ENCODE results near the gene RAB7A. TPM values are rescaled to one million over a fixed set of nuclear protein-coding genes. Genes with fewer than 3 reads are reported as not detected.
"Not testable (repeated sequence)": the region's sequence is repeated elsewhere in the genome, so short reads cannot be mapped to it uniquely, and the experiment has no call there.

Gene RAB7A
- polyA plus RNA-seq, 1 donor, result 140 TPM

GRCh38 chr3:128712848-128713247 is 13.1 kb upstream of the RAB7A start:
- DNase-seq, result no peak

- DNase-seq, result no peak
Observed at GRCh38 chr3:128714887-128715491, 11.0 kb upstream of the RAB7A start.

GRCh38 chr3:128718892-128719291 is 7.1 kb upstream of the RAB7A start:
- not testable (repeated sequence) for DNase-seq

- DNase-seq, result no peak
Observed at GRCh38 chr3:128720891-128721290, 5.1 kb upstream of the RAB7A start.

DNA sequence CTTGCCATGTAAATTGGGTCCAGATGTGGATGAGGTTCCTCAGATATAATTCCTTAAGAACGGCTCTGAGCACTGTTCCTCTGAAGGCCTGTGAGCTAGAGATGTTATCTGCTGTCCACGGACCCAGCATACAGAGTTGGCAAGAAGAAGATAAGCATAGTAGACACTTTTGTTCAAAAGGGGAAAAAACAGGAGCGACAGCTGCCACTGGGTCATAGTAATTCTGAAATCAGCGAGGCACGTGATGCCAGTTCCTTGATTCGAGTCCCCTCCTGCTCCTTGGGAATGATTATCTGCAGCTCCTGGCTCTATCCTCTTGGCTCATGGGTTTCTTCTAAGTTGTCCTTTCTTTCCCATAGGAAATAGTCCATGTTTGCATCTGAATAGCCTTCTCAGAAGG is 2.5 kb upstream of the RAB7A start:
- DNase-seq, result no peak

- DNase-seq, result no peak
Observed at GRCh38 chr3:128725547-128726022, 398 bp upstream of the RAB7A start.

DNA sequence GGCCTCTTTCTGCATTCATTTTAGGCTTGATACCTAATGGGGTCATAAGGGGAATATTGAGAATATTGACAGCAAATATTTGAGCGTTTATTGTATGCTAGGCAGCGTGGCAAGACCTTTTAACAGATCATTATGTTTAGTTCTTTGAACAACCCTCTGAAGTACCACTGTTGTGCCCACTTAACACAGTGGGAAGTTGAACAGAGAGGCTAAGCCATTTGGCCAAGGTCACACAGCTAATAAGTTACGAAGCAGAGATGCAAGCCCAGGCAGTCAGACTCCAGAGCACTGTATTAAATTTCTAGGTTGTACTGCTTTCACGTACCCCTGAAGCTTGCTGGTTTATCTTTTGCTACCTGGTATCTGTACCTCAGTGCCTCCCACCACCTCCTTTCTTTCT is 1.1 kb downstream of the RAB7A start:
- DNase-seq, result no peak

GRCh38 chr3:128727485-128727884 is 1.5 kb downstream of the RAB7A start:
- no peak for DNase-seq

- DNase-seq, result no peak
Observed at GRCh38 chr3:128727996-128728395, 2.0 kb downstream of the RAB7A start.

DNA sequence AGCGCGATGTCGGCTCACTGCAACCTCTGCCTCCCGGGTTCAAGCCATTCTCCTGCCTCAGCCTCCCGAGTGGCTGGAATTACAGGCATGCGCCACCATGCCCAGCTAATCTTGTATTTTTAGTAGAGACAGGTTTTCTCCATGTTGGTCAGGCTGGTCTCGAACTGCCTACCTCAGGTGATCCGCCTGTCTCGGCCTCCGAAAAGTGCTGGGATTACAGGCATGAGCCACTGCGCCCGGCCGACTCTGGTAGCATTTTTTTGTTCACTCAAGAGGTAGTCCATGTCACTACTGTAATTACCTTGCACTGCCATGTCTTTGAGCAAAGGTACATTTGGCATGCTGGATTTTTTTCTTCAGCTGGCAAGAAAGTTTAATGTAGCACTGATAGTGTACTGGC is 2.5 kb downstream of the RAB7A start:
- DNase-seq, result not testable (repeated sequence)

- DNase-seq, result no peak
Observed at GRCh38 chr3:128730471-128730870, 4.5 kb downstream of the RAB7A start.

GRCh38 chr3:128734523-128735189 is 8.7 kb downstream of the RAB7A start:
- no peak for DNase-seq

GRCh38 chr3:128735287-128735686 is 9.3 kb downstream of the RAB7A start:
- DNase-seq, result no peak

DNA sequence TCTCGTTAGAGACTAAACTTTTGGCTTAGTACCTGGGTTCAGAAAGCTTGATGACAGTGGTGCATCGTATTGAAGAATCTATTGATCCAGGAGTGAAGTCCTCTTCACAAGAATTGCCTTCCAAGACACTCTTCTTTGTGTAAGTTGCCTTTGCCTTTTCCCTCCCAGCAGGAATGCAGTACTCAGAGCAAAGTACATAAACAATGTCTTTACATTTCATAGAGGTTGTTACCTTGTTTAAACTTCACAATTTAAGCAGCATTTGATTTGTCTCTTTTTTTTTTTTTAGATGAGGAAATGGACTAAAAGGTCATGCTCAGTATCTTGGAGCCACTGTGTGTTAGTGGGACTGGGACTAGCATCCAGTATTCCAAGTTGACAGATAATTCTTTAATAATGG is 9.9 kb downstream of the RAB7A start:
- no peak for DNase-seq

GRCh38 chr3:128736601-128737000 is 10.6 kb downstream of the RAB7A start:
- no peak for DNase-seq

- DNase-seq, result no peak
Observed at GRCh38 chr3:128740621-128741020, 14.6 kb downstream of the RAB7A start.

DNA sequence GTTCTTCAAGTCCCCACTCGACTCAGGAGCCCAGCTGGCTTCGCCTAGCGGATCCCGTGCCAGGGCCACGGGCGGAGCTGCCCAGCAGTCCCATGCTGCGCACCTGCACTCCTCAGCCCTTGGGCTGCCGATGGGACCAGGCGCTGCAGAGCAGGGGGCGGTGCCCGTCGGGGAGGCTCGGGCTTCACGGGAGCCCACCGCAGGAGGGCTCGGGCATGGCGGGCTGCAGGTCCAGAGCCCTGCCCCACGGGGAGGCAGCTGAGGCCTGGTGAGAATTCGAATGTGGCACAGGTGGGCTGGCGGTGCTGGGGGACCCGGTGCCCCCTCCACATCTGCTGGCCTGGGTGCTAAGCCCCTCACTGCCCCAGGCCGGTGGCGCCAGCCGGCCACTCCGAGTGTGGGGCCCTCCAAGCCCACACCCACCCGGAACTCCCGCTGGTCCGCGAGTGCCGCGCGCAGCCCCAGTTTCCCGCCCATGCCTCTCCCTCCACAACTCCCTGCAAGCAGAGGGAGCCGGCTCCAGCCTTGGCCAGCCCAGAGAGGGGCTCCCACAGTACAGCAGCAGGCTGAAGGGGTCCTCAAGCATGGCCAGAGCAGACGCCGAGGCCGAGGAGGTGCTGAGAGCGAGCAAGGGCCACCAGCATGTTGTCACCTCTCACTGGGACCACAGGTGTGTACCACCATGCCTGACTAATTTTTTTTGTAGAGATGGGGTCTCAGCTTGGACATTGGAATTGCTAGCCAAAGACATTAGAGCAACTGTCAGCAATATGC is 17.0 kb downstream of the RAB7A start:
- no peak for DNase-seq

DNA sequence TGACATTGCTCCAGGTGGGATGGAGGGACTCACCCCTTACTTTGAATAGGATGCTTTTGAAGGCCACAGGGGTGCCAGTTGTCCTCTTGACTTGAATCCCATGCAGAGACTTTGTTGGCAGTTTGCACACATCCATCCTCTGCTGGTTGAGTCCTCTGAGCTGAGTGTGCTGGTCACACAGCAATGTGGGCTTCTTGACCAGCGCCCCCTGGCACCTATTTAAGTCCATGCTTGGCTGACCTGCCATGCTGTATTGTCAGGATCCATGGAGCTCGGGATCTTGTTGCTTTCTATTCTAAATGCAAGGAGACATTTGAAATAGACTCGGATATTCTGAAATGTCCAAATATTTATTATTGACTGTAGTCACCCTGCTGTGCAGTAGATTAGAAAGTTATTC is 19.8 kb downstream of the RAB7A start:
- no peak for DNase-seq

GRCh38 chr3:128746881-128747280 is 20.9 kb downstream of the RAB7A start:
- DNase-seq, result no peak

DNA sequence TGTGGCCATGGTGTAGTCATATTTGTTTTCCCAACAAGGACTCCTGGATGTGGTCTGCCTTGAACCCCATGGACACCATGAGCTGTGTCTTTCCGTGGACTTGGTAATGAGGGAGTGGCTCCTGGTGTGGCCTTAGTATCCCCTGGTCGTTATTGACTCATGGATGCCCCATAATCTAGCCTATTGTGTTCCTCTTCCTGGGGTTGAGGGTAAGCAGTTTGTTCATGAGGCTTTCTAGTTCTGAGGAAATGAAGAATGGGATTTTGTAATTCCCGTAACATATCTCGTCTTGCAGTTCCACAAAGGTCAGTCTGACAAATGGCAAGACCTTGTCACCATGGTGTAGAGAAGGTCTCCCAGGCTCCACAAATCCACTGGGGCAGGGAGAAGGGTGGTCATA is 22.6 kb downstream of the RAB7A start:
- no peak for DNase-seq

DNA sequence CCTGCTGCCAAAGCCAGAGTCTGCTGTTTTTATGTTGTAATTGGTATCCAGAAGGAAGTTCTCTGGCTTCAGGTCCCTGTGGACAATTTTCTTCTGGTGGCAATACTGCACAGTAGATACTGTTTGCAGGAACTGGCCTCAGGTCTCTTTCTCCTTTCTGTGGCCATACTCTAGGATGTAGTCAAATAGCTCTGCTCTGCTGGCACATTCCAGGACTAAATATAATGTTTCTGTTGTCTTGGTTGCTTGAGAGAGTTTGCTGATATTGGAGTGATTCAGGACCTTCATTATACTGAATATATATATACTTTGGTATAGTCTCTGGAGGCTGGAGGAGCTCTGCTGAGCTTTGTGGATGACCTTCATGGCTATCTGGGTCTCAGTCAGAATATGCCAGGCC is 23.1 kb downstream of the RAB7A start:
- DNase-seq, result no peak

- DNase-seq, result not testable (repeated sequence)
Observed at GRCh38 chr3:128749561-128749960, 23.6 kb downstream of the RAB7A start.

DNA sequence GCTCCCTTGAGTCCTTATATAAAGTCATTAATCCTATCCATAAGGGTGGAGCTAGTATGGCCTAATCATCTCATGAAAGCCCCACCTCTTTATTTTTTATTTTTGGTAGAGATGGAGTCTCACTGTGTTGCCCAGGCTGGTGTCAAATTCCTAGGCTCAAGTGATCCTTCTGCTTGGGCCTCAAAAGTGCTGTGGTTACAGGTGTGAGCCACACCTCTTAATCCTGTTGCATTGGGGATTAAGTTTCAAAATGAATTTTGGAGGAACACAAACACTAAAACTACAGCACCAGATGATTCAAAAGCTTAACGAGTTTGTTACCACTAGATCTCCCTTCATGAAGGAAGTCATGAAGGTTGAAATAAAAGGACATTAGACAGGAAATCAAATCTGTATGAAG is 27.7 kb downstream of the RAB7A start:
- DNase-seq, result no peak

DNA sequence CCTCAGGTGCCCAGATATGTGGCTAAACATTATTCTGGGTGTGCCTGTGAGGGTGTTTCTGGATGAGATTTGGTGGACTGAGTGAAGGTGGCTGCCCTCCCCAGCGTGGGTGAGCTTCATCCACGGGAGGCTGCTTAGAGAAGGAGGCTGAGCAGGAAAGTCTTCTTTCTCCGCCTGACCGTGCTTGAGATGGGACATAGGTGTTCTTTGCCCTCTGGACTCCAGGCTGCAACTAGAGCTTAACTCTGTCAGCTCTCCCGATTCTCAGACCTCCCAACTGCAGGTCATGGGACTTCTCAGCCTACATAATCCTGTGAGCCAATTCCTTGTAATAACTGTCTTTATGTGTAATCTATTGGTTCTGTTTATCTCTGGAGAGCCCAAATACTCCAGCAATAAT is 34.1 kb downstream of the RAB7A start:
- DNase-seq, result no peak
